BLaER1 treated with 17β-estradiol and CSF1 and Interleukin-3, amounts not matched to agents 10 nM and 100 nM (cell line): ENCODE results near the gene SPC24.
"Not testable (repeated sequence)": the region's sequence is repeated elsewhere in the genome, so short reads cannot be mapped to it uniquely, and the experiment has no call there.

ENCODE experiments used
- H3K27ac ChIP-seq, 11 experiments: shearing (Covaris generic); formaldehyde crosslinking; 2 replicates each; pipeline ENCODE4 v1.8.1; 2022
- H3K27me3 ChIP-seq, 11 experiments: shearing (Covaris generic); formaldehyde crosslinking; 2 replicates each; pipeline ENCODE4 v1.8.1; 2022
- H3K36me3 ChIP-seq, 11 experiments: shearing (Covaris generic); formaldehyde crosslinking; 2 replicates each; pipeline ENCODE4 v1.8.1; 2022
- H3K4me1 ChIP-seq, 10 experiments: shearing (Covaris generic); formaldehyde crosslinking; 2 replicates each; pipeline ENCODE4 v1.8.1; 2022
- H3K4me2 ChIP-seq, 11 experiments: shearing (Covaris generic); formaldehyde crosslinking; 2 replicates each; pipeline ENCODE4 v1.8.1; 2022
- H3K4me3 ChIP-seq, 10 experiments: shearing (Covaris generic); formaldehyde crosslinking; 2 replicates each; pipeline ENCODE4 v1.8.1; 2022
- H3K9ac ChIP-seq, 11 experiments: shearing (Covaris generic); formaldehyde crosslinking; 2 replicates each; pipeline ENCODE4 v1.8.1; 2022
- H3K9me3 ChIP-seq, 11 experiments: shearing (Covaris generic); formaldehyde crosslinking; replicated peaks in 1 of 11; 2 replicates each; pipeline ENCODE4 v1.8.1; 2022
- H4K20me1 ChIP-seq, 11 experiments: shearing (Covaris generic); formaldehyde crosslinking; 2 replicates each; pipeline ENCODE4 v1.8.1; 2022
- Cebpa-rat ChIP-seq, 11 experiments: shearing (Covaris generic); IDR thresholded peaks; 2 replicates each; pipeline ENCODE4 v1.8.1; 2022

The SPC24 gene

DNA sequence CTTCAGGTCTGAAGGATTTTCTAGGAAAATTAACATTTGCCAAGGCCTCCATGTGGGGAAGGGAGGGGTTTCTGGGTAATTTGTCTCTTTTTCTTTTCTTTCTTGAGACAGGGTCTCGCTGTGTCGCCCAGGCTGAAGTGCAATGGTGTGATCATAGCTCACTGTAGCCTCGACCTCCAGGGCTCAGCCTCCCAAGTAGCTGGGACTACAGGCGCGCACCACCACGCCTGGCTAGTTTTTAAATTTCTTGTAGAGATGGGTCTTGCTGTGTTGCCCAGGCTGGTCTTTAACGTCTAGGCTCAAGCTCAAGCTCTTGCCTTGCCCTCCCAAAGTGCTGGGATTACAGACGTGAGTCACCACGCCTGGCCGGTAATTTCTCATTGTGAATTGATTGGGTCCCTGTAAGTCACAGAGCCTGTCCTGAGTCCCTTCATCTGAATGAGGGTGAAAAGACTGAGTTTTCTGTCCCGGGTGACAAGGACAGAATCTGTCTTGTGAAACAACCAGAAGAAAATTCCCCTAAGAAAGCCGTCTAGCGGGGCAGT lies 10.0 kb upstream of the SPC24 start:
- Histone ChIP-seq H3K4me2 (no peak overlapping the region), H3K36me3 (peaks cover 32 to 75% (median 55%) of the 10 kb centered on the region in 11 experiments), H3K4me1 (peaks cover 0 to under 1% (median 0%) of the 10 kb centered on the region in 10 experiments; a peak in 2 of 20 replicates), H3K4me3 (no peak overlapping the region), H3K9ac (no peak overlapping the region), H3K9me3 (peaks cover 0 to 10% (median 3%) of the 10 kb centered on the region in 11 experiments; a peak in 11 of 22 replicates), H3K27ac (no peak overlapping the region; a peak in 1 of 22 replicates), H4K20me1 (0 out of 22 replicates have a peak, but pooled peaks cover 0 to 5% (median 0%) of the 10 kb centered on the region in 11 experiments), H3K27me3 (no peaks in the 10 kb centered on the region)
- TF ChIP-seq Cebpa-rat (IDR thresholded peaks at IDR 0.05): no peak

- H3K9me3 ChIP-seq: peaks cover 0 to 16% (median 7%) of the 10 kb centered on the region in 11 experiments; a peak in 11 of 22 replicates
- H3K4me2 ChIP-seq: no peak overlapping the region
- no peak overlapping the region; a peak in 1 of 22 replicates for H3K27ac ChIP-seq
- peaks cover 31 to 69% (median 49%) of the 10 kb centered on the region in 11 experiments for H3K36me3 ChIP-seq
- H3K4me3 ChIP-seq: no peak overlapping the region
- H3K27me3 ChIP-seq: no peaks in the 10 kb centered on the region
- 0 out of 22 replicates have a peak, but pooled peaks cover 0 to 5% (median 0%) of the 10 kb centered on the region in 11 experiments for H4K20me1 ChIP-seq
- TF ChIP-seq Cebpa-rat (IDR thresholded peaks at IDR 0.05): no peak
- H3K9ac ChIP-seq: no peak overlapping the region
- peaks cover 0 to 7% (median 3%) of the 10 kb centered on the region in 10 experiments; a peak in 9 of 20 replicates for H3K4me1 ChIP-seq
Measured at GRCh38 chr19:11164879-11165406, 9.4 kb upstream of the SPC24 start.

GRCh38 chr19:11164296-11164695 lies 8.7 kb upstream of the SPC24 start:
- no peak overlapping the region for H3K4me3 ChIP-seq
- peaks cover 24 to 62% (median 42%) of the 10 kb centered on the region in 11 experiments for H3K36me3 ChIP-seq
- H3K9ac ChIP-seq: no peak overlapping the region
- TF ChIP-seq Cebpa-rat (IDR thresholded peaks at IDR 0.05): no peak
- no peak overlapping the region for H3K27ac ChIP-seq
- H3K9me3 ChIP-seq: peaks cover 0 to 16% (median 7%) of the 10 kb centered on the region in 11 experiments; a peak in 11 of 22 replicates
- no peaks in the 10 kb centered on the region for H3K27me3 ChIP-seq
- no peak overlapping the region for H3K4me2 ChIP-seq
- peaks cover 0 to 13% (median 7%) of the 10 kb centered on the region in 10 experiments; a peak in 13 of 20 replicates for H3K4me1 ChIP-seq
- 0 out of 22 replicates have a peak, but pooled peaks cover 0 to 5% (median 0%) of the 10 kb centered on the region in 11 experiments for H4K20me1 ChIP-seq

DNA sequence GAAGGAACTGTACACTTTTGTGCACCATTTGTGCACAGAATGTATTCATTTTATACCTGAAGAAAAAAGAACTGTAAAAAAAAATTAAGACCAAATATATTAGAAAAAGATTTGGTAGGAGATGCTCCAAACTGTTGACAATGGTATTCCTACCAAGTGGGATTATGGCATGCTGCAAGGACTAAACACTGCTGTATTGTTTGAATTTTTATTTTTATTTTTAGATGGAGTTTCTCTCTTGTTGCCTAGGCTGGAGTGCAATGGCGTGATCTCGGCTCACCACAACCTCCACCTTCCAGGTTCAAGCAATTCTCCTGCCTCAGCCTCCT lies 4.8 kb upstream of the SPC24 start:
- H3K4me1 ChIP-seq: peaks cover 6 to 44% (median 27%) of the 10 kb centered on the region in 10 experiments; a peak in 19 of 20 replicates
- not testable (repeated sequence) for H3K9ac ChIP-seq, H3K27ac ChIP-seq, H4K20me1 ChIP-seq, H3K4me3 ChIP-seq, H3K27me3 ChIP-seq
- peaks cover 0 to 16% (median 7%) of the 10 kb centered on the region in 11 experiments; a peak in 11 of 22 replicates for H3K9me3 ChIP-seq
- H3K4me2 ChIP-seq: peak overlapping the region in 5 of 11 experiments; percentile 2 to 92 (median 57); a peak in 6 of 22 replicates
- peaks cover 1 to 23% (median 7%) of the 10 kb centered on the region in 11 experiments; a peak in 14 of 22 replicates for H3K36me3 ChIP-seq

GRCh38 chr19:11159598-11160439 lies 4.2 kb upstream of the SPC24 start:
- Histone ChIP-seq H3K36me3 (peaks cover 0 to 18% (median 1%) of the 10 kb centered on the region in 11 experiments; a peak in 6 of 22 replicates), H3K4me2 (peak overlapping the region in 6 of 11 experiments; percentile 11 to 92 (median 58); a peak in 10 of 22 replicates), H3K4me3 (no peak overlapping the region), H3K27me3 (no peaks in the 10 kb centered on the region), H3K9me3 (peaks cover 0 to 16% (median 7%) of the 10 kb centered on the region in 11 experiments; a peak in 11 of 22 replicates), H3K9ac (no peak overlapping the region), H3K4me1 (peaks cover 10 to 50% (median 32%) of the 10 kb centered on the region in 10 experiments), H4K20me1 (no peaks in the 10 kb centered on the region), H3K27ac (no peak overlapping the region)
- TF ChIP-seq Cebpa-rat (IDR thresholded peaks at IDR 0.05): no peak

DNA sequence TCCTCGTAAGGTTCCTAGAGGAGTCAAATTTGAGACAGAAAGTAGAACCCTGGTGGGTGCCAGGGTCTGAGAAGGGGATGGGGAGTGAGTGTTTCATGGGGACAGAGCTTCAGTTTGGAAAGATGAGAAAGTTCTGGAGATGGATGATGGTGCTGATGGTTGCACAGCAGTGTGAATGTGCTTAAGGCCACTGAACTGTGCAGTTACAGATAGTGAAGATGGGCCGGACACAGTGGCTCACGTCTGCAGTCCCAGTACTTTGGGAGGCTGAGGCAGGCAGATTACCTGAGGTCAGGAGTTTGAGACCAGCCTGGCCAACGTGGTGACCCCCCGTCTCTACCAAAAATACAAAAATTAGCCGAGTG lies 917 bp downstream of the SPC24 start:
- H3K9me3 ChIP-seq: no peaks in the 10 kb centered on the region
- peaks cover 0 to 12% (median 0%) of the 10 kb centered on the region in 11 experiments; a peak in 5 of 22 replicates for H4K20me1 ChIP-seq
- peaks cover 0 to 39% (median 22%) of the 10 kb centered on the region in 11 experiments; a peak in 16 of 22 replicates for H3K36me3 ChIP-seq
- H3K9ac ChIP-seq: peak overlapping the region; percentile 67 to 92 (median 89); a peak in 21 of 22 replicates
- no peak for TF ChIP-seq Cebpa-rat (IDR thresholded peaks at IDR 0.05)
- peaks cover 21 to 65% (median 43%) of the 10 kb centered on the region in 10 experiments for H3K4me1 ChIP-seq
- peak overlapping the region; percentile 82 to 97 (median 93) for H3K4me2 ChIP-seq
- H3K27ac ChIP-seq: peak overlapping the region in 9 of 11 experiments; percentile 71 to 91 (median 89); a peak in 16 of 22 replicates
- peak overlapping the region; percentile 75 to 99 (median 84); a peak in 19 of 20 replicates for H3K4me3 ChIP-seq
- no peaks in the 10 kb centered on the region for H3K27me3 ChIP-seq

- Histone ChIP-seq H3K4me2 (peak overlapping the region in 1 of 11 experiments; percentile 2; a peak in 1 of 22 replicates), H4K20me1 (peaks cover 0 to 30% (median 5%) of the 10 kb centered on the region in 11 experiments; a peak in 9 of 22 replicates), H3K9me3 (no peaks in the 10 kb centered on the region), H3K4me1 (peaks cover 21 to 44% (median 30%) of the 10 kb centered on the region in 10 experiments), H3K27ac (peak overlapping the region in 1 of 11 experiments; percentile 13; a peak in 1 of 22 replicates), H3K27me3 (no peaks in the 10 kb centered on the region), H3K9ac (peak overlapping the region in 4 of 11 experiments; percentile 5 to 46 (median 30); a peak in 5 of 22 replicates), H3K36me3 (peaks cover 0 to 60% (median 44%) of the 10 kb centered on the region in 11 experiments; a peak in 18 of 22 replicates), H3K4me3 (no peak overlapping the region)
- no peak for TF ChIP-seq Cebpa-rat (IDR thresholded peaks at IDR 0.05)
Measured at GRCh38 chr19:11152318-11153062, 3.1 kb downstream of the SPC24 start.

DNA sequence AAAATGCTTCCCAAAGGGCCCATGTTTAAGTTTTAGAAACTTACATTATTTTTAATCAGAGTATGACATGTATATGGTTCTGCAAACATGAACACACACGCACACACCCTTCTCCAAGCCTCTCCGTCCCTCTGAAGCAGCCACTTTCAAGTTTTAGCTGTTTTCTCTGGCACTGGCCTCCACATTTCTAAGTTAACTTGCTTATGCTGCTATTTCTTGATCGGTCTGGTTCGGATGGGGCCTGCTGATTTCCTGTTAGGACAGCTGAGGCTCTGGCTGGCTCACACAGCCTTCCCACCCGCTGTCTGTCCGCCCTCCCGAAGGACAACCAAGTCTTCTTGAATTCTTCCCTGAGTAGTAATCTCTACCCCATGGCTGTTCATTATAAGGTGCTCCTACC lies 4.4 kb downstream of the SPC24 start:
- TF ChIP-seq Cebpa-rat (IDR thresholded peaks at IDR 0.05): no peak
- no peak overlapping the region; a peak in 1 of 22 replicates for H3K9ac ChIP-seq
- H3K4me1 ChIP-seq: peaks cover 11 to 34% (median 25%) of the 10 kb centered on the region in 10 experiments
- H3K27me3 ChIP-seq: no peaks in the 10 kb centered on the region
- peaks cover 0 to 37% (median 5%) of the 10 kb centered on the region in 11 experiments; a peak in 9 of 22 replicates for H4K20me1 ChIP-seq
- peaks cover 0 to 73% (median 56%) of the 10 kb centered on the region in 11 experiments; a peak in 18 of 22 replicates for H3K36me3 ChIP-seq
- peaks cover 0 to under 1% (median 0%) of the 10 kb centered on the region in 11 experiments; a peak in 3 of 22 replicates for H3K9me3 ChIP-seq
- H3K4me2 ChIP-seq: peak overlapping the region in 2 of 11 experiments; percentile 5 to 27; a peak in 1 of 22 replicates
- no peak overlapping the region for H3K4me3 ChIP-seq
- H3K27ac ChIP-seq: no peak overlapping the region
